SK-N-SH (cell line): ENCODE measurements around the gene SLC35F1. TPM values are rescaled to one million over a fixed set of nuclear protein-coding genes. Genes with fewer than 3 reads are reported as not detected.

Experiments used
- CTCF ChIA-PET: fragments of 300-600, 350-600 bp; formaldehyde crosslinking; extraction: SDS; loops from one replicate; lab custom pipeline; 2021; lab: Yijun Ruan, JAX
- POLR2A ChIA-PET: fragments of 350-600 bp; sonication (Branson Sonifier 250); formaldehyde crosslinking; extraction: SDS; loops from one replicate; lab custom pipeline; 2020; ENCODE audit warnings: antibody characterized with exemption, inconsistent platforms; lab: Yijun Ruan, JAX
- DNase-seq: peaks from one replicate; pipeline ENCODE4 v3.0.0; 2012
- H2AFZ ChIP-seq: fragments of 200-600 bp; sonication (generic); 2 replicates; pipeline ENCODE4 v1.8.1; 2016; ENCODE audit warnings: antibody characterized with exemption, mild to moderate bottlenecking, low read depth
- H3F3A ChIP-seq: fragments of 200-600 bp; sonication (generic); replicated peaks from 2 replicates; pipeline ENCODE3; 2016; ENCODE audit warnings: antibody characterized with exemption, mild to moderate bottlenecking; ENCODE audit not compliant: insufficient read depth
- H3K27ac ChIP-seq, 2 experiments: fragments of 200-500 bp in 1 of 2; fragments of 200-600 bp in 1 of 2; sonication (Bioruptor generic) in 1 of 2; sonication (generic), shearing (Covaris generic) in 1 of 2; 2 replicates each; pipeline versions ENCODE4 v1.5.1 to v1.6.1; 2014 to 2016; ENCODE audit warnings: low read depth in 2 of 2, inconsistent platforms in 1 of 2, low read length in 1 of 2, mild to moderate bottlenecking in 1 of 2, mixed read lengths in 1 of 2
- H3K27me3 ChIP-seq: fragments of 200-600 bp; sonication (generic), shearing (Covaris generic); 2 replicates; pipeline ENCODE4 v1.6.1; 2016; ENCODE audit warnings: mixed run types; ENCODE audit not compliant: insufficient read depth
- H3K36me3 ChIP-seq, 2 experiments: fragments of 200-500 bp in 1 of 2; fragments of 200-600 bp in 1 of 2; sonication (Bioruptor generic) in 1 of 2; sonication (generic) in 1 of 2; replicated peaks in 1 of 2; 2 replicates each; pipeline versions ENCODE3 to v1.5.1; 2014 to 2016; ENCODE audit warnings: low read length in 1 of 2, mild to moderate bottlenecking in 1 of 2; ENCODE audit not compliant: insufficient read depth in 2 of 2, control insufficient read depth in 1 of 2
- H3K4me1 ChIP-seq, 2 experiments: fragments of 200-500 bp in 1 of 2; fragments of 200-600 bp in 1 of 2; sonication (Bioruptor generic) in 1 of 2; sonication (generic), shearing (Covaris generic) in 1 of 2; 2 replicates each; pipeline versions ENCODE4 v1.5.1 to v1.6.1; 2014 to 2016; ENCODE audit warnings: low read depth in 1 of 2, low read length in 1 of 2, mixed run types in 1 of 2; ENCODE audit not compliant: insufficient read depth in 2 of 2, control insufficient read depth in 1 of 2
- H3K4me2 ChIP-seq: fragments of 200-600 bp; sonication (generic), shearing (Covaris generic); 2 replicates; pipeline ENCODE4 v1.6.1; 2017; ENCODE audit warnings: mixed run types
- H3K4me3 ChIP-seq, 2 experiments: fragments of 200-500 bp in 1 of 2; fragments of 200-600 bp in 1 of 2; sonication (Bioruptor generic) in 1 of 2; sonication (generic), shearing (Covaris generic) in 1 of 2; 2 replicates each; pipeline versions ENCODE4 v1.5.1 to v1.8.1; 2014 to 2016; ENCODE audit warnings: low read depth in 2 of 2, inconsistent platforms in 1 of 2, low read length in 1 of 2, mild to moderate bottlenecking in 1 of 2, mixed read lengths in 1 of 2, moderate library complexity in 1 of 2
- H3K79me2 ChIP-seq: fragments of 200-600 bp; sonication (generic); 2 replicates; pipeline ENCODE4 v1.8.1; 2017; ENCODE audit warnings: mild to moderate bottlenecking; ENCODE audit not compliant: insufficient read depth
- H3K9ac ChIP-seq: fragments of 200-600 bp; sonication (generic); 2 replicates; pipeline ENCODE4 v1.6.1; 2017; ENCODE audit warnings: mixed run types
- H3K9me2 ChIP-seq: fragments of 200-600 bp; sonication (generic); 2 replicates; pipeline ENCODE4 v1.6.1; 2017; ENCODE audit warnings: mixed run types
- H3K9me3 ChIP-seq: fragments of 200-600 bp; sonication (generic); 2 replicates; pipeline ENCODE4 v1.6.1; 2017; ENCODE audit warnings: mixed run types, mild to moderate bottlenecking, moderate library complexity
- H4K20me1 ChIP-seq: fragments of 200-600 bp; sonication (generic); 2 replicates; pipeline ENCODE4 v1.6.1; 2017; ENCODE audit warnings: mild to moderate bottlenecking, mixed run types; ENCODE audit not compliant: insufficient read depth
- CHD2 ChIP-seq: fragments of 150-350 bp; IDR thresholded peaks from 2 replicates; pipeline ENCODE4 v1.6.1; 2018; ENCODE audit warnings: low read length; ENCODE audit not compliant: partially characterized antibody
- EP300 ChIP-seq, 2 experiments: IDR thresholded peaks; 2 replicates each; pipeline versions ENCODE4 v1.4.0 to v1.6.1; 2012; ENCODE audit warnings: borderline replicate concordance in 1 of 2, low read depth in 1 of 2, low read length in 1 of 2
- FOXJ3 ChIP-seq: sonication (generic); formaldehyde crosslinking; IDR thresholded peaks from 2 replicates; pipeline ENCODE4 v1.5.1; 2020; ENCODE audit warnings: mild to moderate bottlenecking, missing genetic modification reagents
- GABPA ChIP-seq: IDR thresholded peaks from 2 replicates; pipeline ENCODE4 v1.4.0; 2012; ENCODE audit warnings: low read depth, mild to moderate bottlenecking
- RAD21 ChIP-seq: IDR thresholded peaks from 2 replicates; pipeline ENCODE4 v1.6.1; 2012; ENCODE audit warnings: mild to moderate bottlenecking, low read length
- RCOR1 ChIP-seq: fragments of 150-350 bp; IDR thresholded peaks from 2 replicates; pipeline ENCODE4 v1.6.1; 2017; ENCODE audit warnings: antibody characterized with exemption, low read length
- RFX5 ChIP-seq: IDR thresholded peaks from 2 replicates; pipeline ENCODE4 v1.6.1; 2012; ENCODE audit warnings: mild to moderate bottlenecking, improper control_type of control experiment, low read length
- SMC3 ChIP-seq: IDR thresholded peaks from 2 replicates; pipeline ENCODE4 v1.6.1; 2012; ENCODE audit warnings: low read depth, low read length, improper control_type of control experiment
- TCF12 ChIP-seq: IDR thresholded peaks from 2 replicates; pipeline ENCODE4 v1.4.0; 2012
- TEAD4 ChIP-seq: IDR thresholded peaks from 2 replicates; pipeline ENCODE4 v1.4.0; 2012; ENCODE audit warnings: mild to moderate bottlenecking, borderline replicate concordance; ENCODE audit not compliant: insufficient read depth
- WGBS: methylation state at CpG from one replicate; pipeline ENCODE4 v1.1.6; 2017; ENCODE audit warnings: low lambda C conversion rate; 5-methylcytosine and 5-hydroxymethylcytosine counted together
- polyA plus RNA-seq, 3 experiments: library from polyadenylated mRNA; depleted of rRNA; stranded (reverse); fragments of >200 nt; gene quantifications; 2 replicates each; pipeline ENCODE4 v1.2.3, GENCODE V29; 2012
- TF ChIP-seq, protein P1 (sequence below): IDR thresholded peaks from 2 replicates; pipeline ENCODE4; 2012
- TF ChIP-seq, protein P2 (sequence below): IDR thresholded peaks from 2 replicates; pipeline ENCODE4 v1.4.0; 2012; ENCODE audit warnings: low read depth
- TF ChIP-seq, protein P3 (sequence below): fragments of 200-600 bp; sonication (generic); IDR thresholded peaks from 2 replicates; pipeline ENCODE4 v1.6.1; 2017; ENCODE audit warnings: antibody characterized with exemption, mild to moderate bottlenecking, moderate library complexity
- TF ChIP-seq, protein P4 (sequence below): fragments of 150-350 bp; IDR thresholded peaks from 2 replicates; pipeline ENCODE4 v1.6.1; 2016; ENCODE audit warnings: mild to moderate bottlenecking, low read depth, low read length

SLC35F1 gene
- polyA plus RNA-seq, 1 of the 3 experiments (the other 2 are of a cell fraction): under 0.01 TPM

DNA sequence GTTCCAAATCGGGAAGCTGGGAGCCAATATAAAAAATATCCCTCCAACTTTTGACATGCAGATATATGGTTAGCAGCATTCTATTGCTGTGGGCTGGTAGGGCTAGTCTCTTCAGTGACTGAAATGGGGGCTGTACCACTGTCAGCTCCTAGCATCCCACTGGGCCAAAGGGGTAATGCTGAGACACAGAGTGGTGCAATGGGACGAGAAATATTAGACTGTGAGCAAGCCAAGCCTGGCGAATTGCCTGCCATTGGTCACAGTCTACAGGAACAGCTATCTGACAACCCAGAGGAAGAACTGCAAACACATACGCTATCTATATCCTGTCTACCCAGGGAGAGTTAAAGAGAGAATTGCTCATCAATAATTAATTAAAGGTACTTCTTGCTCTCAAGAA lies 3.5 kb downstream of the SLC35F1 start (continued):
- TF ChIP-seq, protein P1, sequence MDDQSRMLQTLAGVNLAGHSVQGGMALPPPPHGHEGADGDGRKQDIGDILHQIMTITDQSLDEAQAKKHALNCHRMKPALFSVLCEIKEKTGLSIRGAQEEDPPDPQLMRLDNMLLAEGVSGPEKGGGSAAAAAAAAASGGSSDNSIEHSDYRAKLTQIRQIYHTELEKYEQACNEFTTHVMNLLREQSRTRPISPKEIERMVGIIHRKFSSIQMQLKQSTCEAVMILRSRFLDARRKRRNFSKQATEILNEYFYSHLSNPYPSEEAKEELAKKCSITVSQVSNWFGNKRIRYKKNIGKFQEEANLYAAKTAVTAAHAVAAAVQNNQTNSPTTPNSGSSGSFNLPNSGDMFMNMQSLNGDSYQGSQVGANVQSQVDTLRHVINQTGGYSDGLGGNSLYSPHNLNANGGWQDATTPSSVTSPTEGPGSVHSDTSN: no peak
- TF ChIP-seq, protein P2, sequence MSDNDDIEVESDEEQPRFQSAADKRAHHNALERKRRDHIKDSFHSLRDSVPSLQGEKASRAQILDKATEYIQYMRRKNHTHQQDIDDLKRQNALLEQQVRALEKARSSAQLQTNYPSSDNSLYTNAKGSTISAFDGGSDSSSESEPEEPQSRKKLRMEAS: no peak

DNA sequence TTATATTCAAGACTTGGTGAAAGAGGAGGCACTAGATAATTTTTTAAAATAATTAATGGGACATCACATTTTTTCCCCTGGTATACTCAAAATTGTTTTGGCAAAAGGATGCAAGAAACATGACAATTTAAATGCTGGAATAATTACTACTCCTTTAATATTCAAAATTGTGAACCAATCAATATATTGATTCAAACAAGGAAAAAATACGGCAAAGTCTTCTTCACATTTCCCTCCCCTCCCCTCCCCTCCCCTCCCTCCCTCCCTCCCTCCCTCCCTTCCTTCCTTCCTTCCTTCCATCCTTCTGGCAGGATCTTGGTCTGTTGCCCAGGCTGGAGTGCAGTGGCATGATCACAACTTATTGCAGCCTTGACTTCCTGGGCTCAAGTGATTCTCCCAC lies 4.1 kb downstream of the SLC35F1 start:
- ChIA-PET CTCF (no interaction called here), POLR2A (no interaction called here)
- H3K79me2 ChIP-seq: no peaks in the 10 kb centered on the region
- no peaks in the 10 kb centered on the region for H4K20me1 ChIP-seq
- no peak overlapping the region for H3K4me3 ChIP-seq
- H3K27ac ChIP-seq: no peak overlapping the region
- no peak overlapping the region for H3K9ac ChIP-seq
- no peak for DNase-seq
- H2AFZ ChIP-seq: no peak overlapping the region
- H3K9me3 ChIP-seq: no peaks in the 10 kb centered on the region
- H3K27me3 ChIP-seq: peaks cover 18% of the 10 kb centered on the region
- no peaks in the 10 kb centered on the region for H3K36me3 ChIP-seq
- no peaks in the 10 kb centered on the region for H3F3A ChIP-seq
- H3K4me1 ChIP-seq: no peaks in the 10 kb centered on the region; a peak in 1 of 4 replicates
- TF ChIP-seq FOXJ3: no peak
- TF ChIP-seq, protein P1: no peak
- TF ChIP-seq CHD2: no peak
- no peak for TF ChIP-seq GABPA
- no peak for TF ChIP-seq TCF12
- TF ChIP-seq SMC3: no peak
- no peak for TF ChIP-seq TEAD4
- TF ChIP-seq RCOR1: no peak
- TF ChIP-seq EP300 (IDR thresholded peaks at IDR 0.05; ENCODE audit: borderline replicate concordance in 1 of 2, low read depth in 1 of 2, low read length in 1 of 2): no peak
- TF ChIP-seq, protein P3, sequence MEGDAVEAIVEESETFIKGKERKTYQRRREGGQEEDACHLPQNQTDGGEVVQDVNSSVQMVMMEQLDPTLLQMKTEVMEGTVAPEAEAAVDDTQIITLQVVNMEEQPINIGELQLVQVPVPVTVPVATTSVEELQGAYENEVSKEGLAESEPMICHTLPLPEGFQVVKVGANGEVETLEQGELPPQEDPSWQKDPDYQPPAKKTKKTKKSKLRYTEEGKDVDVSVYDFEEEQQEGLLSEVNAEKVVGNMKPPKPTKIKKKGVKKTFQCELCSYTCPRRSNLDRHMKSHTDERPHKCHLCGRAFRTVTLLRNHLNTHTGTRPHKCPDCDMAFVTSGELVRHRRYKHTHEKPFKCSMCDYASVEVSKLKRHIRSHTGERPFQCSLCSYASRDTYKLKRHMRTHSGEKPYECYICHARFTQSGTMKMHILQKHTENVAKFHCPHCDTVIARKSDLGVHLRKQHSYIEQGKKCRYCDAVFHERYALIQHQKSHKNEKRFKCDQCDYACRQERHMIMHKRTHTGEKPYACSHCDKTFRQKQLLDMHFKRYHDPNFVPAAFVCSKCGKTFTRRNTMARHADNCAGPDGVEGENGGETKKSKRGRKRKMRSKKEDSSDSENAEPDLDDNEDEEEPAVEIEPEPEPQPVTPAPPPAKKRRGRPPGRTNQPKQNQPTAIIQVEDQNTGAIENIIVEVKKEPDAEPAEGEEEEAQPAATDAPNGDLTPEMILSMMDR: no peak
- TF ChIP-seq RFX5: no peak
- TF ChIP-seq, protein P4, sequence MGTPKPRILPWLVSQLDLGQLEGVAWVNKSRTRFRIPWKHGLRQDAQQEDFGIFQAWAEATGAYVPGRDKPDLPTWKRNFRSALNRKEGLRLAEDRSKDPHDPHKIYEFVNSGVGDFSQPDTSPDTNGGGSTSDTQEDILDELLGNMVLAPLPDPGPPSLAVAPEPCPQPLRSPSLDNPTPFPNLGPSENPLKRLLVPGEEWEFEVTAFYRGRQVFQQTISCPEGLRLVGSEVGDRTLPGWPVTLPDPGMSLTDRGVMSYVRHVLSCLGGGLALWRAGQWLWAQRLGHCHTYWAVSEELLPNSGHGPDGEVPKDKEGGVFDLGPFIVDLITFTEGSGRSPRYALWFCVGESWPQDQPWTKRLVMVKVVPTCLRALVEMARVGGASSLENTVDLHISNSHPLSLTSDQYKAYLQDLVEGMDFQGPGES: no peak
- no peak for TF ChIP-seq RAD21
- TF ChIP-seq, all 33 proteins: peak for 0
- 8% methylated on average over 1 of the region's 1 CpG for WGBS
- Histone ChIP-seq H3K4me2 (no peak overlapping the region), H3K9me2 (no peaks in the 10 kb centered on the region)
